ENCODE measurements around the gene KBTBD12.
"Not testable (repeated sequence)": the region's sequence is repeated elsewhere in the genome, so short reads cannot be mapped to it uniquely, and the experiment has no call there.

Gene KBTBD12, protein sequence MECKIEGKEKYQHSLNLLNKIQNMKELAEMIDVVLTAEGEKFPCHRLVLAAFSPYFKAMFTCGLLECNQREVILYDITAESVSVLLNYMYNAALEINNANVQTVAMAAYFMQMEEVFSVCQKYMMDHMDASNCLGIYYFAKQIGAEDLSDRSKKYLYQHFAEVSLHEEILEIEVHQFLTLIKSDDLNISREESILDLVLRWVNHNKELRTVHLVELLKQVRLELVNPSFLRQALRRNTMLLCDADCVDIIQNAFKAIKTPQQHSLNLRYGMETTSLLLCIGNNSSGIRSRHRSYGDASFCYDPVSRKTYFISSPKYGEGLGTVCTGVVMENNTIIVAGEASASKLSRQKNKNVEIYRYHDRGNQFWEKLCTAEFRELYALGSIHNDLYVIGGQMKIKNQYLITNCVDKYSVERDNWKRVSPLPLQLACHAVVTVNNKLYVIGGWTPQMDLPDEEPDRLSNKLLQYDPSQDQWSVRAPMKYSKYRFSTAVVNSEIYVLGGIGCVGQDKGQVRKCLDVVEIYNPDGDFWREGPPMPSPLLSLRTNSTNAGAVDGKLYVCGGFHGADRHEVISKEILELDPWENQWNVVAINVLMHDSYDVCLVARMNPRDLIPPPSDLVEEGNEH

DNA sequence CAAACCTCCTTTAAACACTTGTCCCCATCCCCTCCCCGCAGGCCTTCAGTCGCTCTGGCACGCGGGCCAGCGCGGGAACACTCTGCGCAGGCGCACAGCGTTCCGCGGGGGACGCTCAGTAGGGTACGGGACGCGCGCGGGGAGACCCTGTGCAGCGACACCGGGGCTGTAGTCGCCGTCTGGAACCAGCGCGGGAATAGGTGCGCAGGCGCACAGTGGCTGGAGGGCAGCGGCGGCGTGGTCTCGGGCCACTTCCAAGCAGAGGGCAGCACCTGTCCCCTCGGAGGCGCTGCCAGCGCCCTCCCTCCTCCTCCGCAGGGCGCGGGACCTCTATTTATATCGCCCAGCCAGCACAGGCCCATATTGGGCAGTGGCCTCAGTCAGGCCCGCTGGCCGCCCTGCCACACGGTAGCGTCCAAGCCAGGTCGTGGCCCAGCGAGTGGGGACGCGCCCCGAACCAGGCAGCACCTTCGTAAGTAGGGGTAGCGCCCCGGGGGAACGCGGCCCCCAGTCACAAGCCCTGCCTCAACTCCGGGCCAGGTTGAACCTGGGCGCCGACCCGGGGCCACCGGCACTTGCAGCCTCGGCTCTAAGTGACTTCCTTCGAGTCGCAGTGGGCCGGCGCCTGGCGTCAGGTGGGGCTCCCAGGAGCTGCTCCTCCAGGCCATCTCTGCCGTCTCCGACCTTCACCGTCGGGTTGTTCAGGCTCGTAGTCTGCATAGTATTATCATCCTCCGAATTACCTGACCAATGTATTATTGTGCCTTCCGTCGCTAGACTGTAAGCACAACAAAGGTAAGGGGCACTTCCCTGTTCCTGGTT lies at the start of gene KBTBD12:
Gene KBTBD12, plus strand, starts transcription at position 118 of the 822 bp plus-strand sequence. CDS start 7,830 bp downstream, outside the sequence.
- DNase-seq: no peak

GRCh38 chr3:127865941-127866340 lies 49.1 kb upstream of the KBTBD12 start:
- DNase-seq: no peak

DNA sequence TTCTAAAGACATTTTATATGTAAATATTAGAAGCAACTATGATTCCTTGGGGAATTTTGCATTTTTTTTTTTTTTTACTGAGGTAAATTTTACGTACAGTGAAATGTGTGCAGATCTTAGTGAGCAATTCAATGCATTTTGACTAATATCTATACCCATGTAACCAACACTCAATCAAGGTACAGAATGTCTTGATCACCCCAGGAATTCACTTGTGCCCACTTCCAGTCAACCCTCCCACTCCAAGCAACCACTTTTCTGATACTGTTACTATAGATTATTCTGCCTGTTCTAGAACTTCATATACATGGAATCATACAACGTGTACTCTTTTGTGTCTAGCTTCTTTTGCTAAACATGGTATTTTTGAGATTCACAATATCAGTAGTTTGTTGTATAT lies 47.6 kb upstream of the KBTBD12 start:
- no peak for DNase-seq

DNA sequence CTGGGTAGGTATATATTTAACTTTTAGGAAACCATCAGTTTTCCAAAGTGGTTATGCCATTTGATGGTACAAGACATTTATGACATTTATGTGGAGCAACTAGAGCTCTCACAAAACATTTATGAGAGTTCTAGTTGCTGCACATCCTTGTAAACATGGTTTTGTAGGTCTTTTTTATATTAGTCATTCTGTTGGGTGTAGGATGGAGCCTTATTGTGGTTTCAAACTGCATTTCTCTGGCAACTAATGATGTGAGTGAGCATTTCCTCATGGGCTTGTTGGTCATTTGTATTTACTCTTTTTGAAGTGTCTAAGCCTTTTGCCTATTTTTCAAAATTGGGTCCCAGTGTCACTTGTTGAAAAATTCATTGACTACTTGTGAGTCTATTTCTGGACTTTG lies 47.0 kb upstream of the KBTBD12 start:
- no peak for DNase-seq

GRCh38 chr3:127870156-127870555 lies 44.9 kb upstream of the KBTBD12 start:
- DNase-seq: no peak

DNA sequence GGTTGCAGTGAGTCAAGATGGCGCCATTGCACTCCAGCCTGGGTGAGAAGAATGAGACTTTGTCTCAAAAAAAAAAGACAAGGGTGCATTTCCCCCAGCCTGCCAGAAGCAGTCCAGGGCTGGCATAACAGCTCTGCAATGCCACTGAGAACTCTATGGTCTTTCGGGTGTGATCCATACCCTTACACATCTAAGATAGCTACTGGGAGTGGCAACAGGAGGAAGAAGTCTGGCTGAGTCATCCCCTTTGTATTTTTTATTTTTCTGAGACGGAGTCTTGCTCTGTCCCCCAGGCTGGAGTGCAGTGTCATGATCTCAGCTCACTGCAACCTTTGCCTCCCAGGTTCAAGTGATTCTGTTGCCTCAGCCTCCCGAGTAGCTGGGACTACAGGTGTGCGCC lies 40.9 kb upstream of the KBTBD12 start:
- DNase-seq: not testable (repeated sequence)

- DNase-seq: no peak
Measured at GRCh38 chr3:127881586-127881985, 33.4 kb upstream of the KBTBD12 start.

GRCh38 chr3:127884041-127884440 lies 31.0 kb upstream of the KBTBD12 start:
- DNase-seq: no peak

DNA sequence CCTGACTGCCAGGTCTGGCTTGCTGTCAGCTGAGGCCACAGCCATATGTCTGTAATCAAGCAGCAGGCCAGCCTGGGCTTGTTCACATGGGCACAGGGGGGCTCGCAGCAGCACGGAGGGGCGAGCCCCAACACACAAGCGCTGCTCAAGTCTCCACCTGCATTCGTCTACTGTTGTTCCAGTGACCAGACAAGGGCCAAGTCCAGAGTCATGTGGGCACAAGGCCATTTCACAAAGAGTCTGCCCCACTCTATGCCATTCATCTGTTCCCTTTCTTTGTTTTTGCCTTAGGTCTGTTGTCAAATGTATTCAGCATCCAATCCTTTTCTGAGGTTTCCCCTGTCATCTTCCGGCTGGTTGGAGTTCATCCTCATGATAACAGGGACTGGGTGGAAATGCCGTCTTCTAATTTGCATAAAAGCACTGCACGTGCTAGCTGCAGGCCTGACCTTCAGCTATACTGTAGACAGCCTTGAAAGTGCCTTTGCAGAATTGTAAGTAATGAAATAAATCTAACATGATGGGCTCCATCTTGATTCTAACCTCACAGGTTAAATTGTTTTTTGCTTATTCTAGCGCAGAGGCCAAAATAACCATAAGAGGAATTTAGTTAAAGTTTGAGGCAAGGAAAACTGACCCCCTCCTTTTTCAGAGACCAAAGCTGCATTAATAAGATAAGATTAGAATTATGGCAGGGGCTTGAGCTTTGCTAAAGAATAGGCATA lies 28.6 kb upstream of the KBTBD12 start:
- DNase-seq: no peak

DNA sequence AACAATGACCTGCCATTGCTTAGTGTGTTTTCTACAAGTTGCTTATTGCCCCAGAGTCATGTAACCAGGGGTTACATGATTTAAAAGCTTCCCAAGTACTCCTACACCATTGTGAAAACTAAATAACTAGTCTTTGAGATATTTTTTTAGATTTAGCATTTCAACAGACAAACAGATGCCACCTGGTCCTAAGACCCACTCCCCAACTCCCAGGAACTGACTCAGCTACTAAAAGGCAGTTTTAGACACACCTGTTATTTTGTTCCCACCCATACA lies 28.1 kb upstream of the KBTBD12 start:
- no peak for DNase-seq

- DNase-seq: no peak
Measured at GRCh38 chr3:127887321-127887720, 27.7 kb upstream of the KBTBD12 start.

DNA sequence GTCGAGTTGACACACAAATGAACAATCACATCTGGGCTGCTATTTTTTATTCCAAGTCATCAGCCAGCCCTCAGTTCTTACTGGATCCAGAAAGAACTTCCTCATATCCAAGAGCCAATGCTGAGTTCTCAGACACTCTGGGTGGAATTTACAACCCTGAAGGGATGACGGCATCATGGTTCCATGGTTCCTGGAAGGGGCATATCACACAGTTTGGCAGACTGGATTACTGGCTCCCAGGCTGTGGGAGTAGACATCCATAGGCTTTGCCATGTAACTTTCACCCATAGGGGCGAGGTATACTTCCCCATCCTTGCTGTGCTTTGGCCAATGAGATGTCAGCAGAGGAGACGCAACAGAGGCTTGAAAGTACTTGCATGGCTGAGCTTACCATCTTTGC lies 26.9 kb upstream of the KBTBD12 start:
- no peak for DNase-seq

DNA sequence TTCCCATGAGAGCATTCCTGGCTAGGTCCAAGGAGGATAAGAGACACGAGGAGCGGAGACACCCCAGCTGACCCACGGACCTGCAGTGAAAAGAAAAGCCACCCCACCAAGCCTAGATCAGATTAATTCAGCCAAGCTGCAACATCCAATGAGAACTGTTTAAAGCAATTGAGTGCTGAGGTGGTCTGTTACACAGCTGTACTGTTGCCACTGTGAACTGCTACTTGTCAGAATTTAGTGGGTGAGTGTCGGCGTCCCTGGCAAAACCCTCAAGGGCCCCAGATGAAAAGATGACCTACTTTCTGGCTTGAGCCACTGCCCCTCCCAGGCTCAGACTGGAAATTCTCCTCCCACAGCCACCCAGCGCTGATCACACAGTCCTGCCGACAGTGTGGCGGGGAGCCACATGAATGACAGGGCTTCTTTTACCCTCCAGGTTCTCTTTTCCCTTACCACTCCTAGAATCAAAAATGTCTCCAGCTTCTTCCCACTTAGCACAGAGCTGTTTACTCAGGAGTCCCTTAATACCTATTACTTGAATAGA lies 26.4 kb upstream of the KBTBD12 start:
- DNase-seq: no peak

DNA sequence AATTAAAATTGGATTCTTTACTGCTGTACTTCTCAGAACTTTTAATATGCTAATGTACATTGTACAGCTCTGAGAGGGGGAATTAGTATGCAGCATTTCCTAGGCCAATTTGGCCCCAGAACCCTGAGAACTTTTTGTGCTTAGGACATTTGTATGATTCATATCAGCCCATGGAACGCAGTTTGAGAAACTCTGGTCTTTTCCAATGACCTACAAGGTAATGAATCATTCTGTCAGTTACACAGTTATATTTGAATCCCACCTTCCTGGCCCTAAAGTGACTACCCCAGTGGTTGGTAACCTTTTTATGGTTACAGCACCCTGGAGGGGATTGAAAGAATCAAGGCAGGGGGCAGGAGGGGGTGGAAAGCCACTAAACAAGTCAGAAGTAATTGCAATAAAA lies 25.6 kb upstream of the KBTBD12 start:
- no peak for DNase-seq

- DNase-seq: no peak
Measured at GRCh38 chr3:127889976-127890650, 24.9 kb upstream of the KBTBD12 start.

- DNase-seq: not testable (repeated sequence)
Measured at GRCh38 chr3:127890651-127891290, 24.3 kb upstream of the KBTBD12 start.

GRCh38 chr3:127894481-127894880 lies 20.6 kb upstream of the KBTBD12 start:
- no peak for DNase-seq

- no peak for DNase-seq
Measured at GRCh38 chr3:127899200-127899599, 15.8 kb upstream of the KBTBD12 start.

DNA sequence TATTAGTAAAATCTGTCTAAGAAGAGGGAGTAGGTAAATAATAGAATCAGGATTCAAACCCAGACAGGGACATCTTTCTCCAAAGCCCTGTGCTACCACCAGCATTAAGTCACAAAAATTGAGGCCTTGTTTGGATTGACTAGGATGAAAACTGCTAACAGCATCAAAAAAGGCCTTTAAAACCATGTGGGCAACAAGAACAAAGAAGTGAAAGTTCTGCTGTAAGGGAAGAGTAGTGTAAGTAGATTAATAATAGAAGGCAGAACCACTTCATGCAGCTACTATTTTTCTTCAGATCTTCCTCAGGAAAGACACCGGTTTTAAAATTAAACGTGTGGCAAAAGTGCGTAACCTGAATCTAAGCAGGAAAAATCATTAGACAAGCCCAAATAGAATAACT lies 15.3 kb upstream of the KBTBD12 start:
- DNase-seq: no peak

DNA sequence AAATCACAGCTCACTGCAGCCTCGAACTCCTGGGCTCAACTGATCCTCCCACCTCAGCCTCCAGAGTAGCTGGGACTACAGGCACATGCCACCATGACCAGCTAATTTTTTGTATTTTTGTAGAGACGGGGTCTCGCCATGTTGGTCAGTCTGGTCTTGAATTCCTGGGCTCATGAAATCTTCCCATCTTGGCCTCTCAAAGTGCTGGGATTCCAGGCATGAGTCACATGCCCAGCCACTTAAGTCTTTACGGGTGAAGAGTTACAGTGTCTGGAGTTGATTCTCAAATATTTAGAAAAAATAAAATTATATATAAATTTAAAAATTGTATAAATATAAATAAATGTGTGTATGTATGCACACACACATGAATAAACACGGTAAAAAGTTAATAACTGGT lies 14.5 kb upstream of the KBTBD12 start:
- DNase-seq: no peak

GRCh38 chr3:127902486-127902885 lies 12.5 kb upstream of the KBTBD12 start:
- DNase-seq: no peak

Measured in CD4-positive, alpha-beta T cell treated with Interleukin-1 beta for 1 hour (primary cell).